ENCODE data around the gene TBXT. TPM values are rescaled to one million over a fixed set of nuclear protein-coding genes. Genes with fewer than 3 reads are reported as not detected.
A peak's percentile ranks its signal among the peaks of the same experiment; 100 is the strongest.

The TBXT gene
- total RNA-seq, 1 experiment from 2014 or later: 11.3 TPM

DNA sequence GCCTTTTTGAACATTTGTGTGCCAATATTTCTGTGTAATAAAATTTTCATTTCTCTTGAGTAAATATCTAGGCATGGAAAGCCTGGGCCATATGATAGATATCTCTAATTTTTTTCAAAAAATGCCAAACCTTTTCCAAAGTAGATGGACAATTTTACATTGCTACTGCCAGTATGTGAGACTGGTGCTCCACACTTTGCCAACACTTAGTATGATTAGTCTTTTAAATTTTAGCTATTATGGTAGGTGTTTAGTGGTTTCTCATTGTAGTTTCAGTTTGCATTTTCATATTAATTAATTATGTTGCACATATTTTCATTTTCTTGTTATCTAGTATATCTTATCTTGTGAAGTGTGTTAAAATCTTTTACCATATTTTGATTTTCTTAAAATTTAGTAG is 52.0 kb downstream of the TBXT start:
- no peak overlapping the region for H3K4me2 ChIP-seq (ENCODE audit: low read depth, low read length, poor library complexity, severe bottlenecking)
- H3K27me3 ChIP-seq (ENCODE audit: low read length): 0 out of 2 replicates have a peak, but pooled peaks cover 3% of the 10 kb centered on the region
- no peak for DNase-seq
- H4K20me1 ChIP-seq (ENCODE audit: insufficient read depth, low read depth, low read length): no peaks in the 10 kb centered on the region
- H3K9me3 ChIP-seq (ENCODE audit: low read length): no peaks in the 10 kb centered on the region
- no peak overlapping the region for H3K9ac ChIP-seq (ENCODE audit: low read length)
- no peaks in the 10 kb centered on the region for H3K9me2 ChIP-seq (replicated peaks; ENCODE audit: insufficient read depth, low read length)
- H3K4me1 ChIP-seq (ENCODE audit: low read length): no peaks in the 10 kb centered on the region
- H3K4me3 ChIP-seq (ENCODE audit: low read length): no peak overlapping the region
- H3K27ac ChIP-seq (ENCODE audit: low read length): no peak overlapping the region
- H3K36me3 ChIP-seq (ENCODE audit: insufficient read depth, low read length): no peaks in the 10 kb centered on the region
- no peaks in the 10 kb centered on the region for H3K79me2 ChIP-seq (ENCODE audit: low read length)
- no peak overlapping the region for H2AFZ ChIP-seq (ENCODE audit: low read length)

DNA sequence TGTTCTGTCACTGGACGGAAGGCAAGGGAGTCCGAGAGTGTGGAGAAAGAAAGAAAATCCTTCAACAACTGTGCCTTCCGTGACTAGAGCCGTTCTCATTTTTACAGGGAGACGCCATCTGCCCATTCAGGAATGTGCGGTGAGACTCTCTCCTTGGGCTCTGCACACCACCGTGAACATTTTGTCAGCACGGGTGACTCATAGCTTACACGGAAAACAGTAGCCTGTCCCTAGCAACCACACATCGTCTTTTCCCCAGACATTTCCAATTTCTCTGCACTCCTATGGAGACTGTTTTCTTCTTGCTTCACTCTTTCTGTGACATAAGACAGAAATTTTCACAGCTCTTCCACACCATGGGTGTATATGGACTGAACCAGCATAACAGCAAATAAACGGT is 55.1 kb downstream of the TBXT start:
- no peaks in the 10 kb centered on the region for H3K79me2 ChIP-seq (ENCODE audit: low read length)
- H3K4me2 ChIP-seq (ENCODE audit: low read depth, low read length, poor library complexity, severe bottlenecking): no peak overlapping the region
- H3K4me1 ChIP-seq (ENCODE audit: low read length): no peaks in the 10 kb centered on the region
- no peak overlapping the region for H3K9ac ChIP-seq (ENCODE audit: low read length)
- 0 out of 2 replicates have a peak, but pooled peaks cover 3% of the 10 kb centered on the region for H3K27me3 ChIP-seq (ENCODE audit: low read length)
- no peak overlapping the region for H3K4me3 ChIP-seq (ENCODE audit: low read length)
- H3K36me3 ChIP-seq (ENCODE audit: insufficient read depth, low read length): no peaks in the 10 kb centered on the region
- DNase-seq: no peak
- H3K27ac ChIP-seq (ENCODE audit: low read length): no peak overlapping the region
- H3K9me2 ChIP-seq (replicated peaks; ENCODE audit: insufficient read depth, low read length): no peaks in the 10 kb centered on the region
- no peaks in the 10 kb centered on the region for H3K9me3 ChIP-seq (ENCODE audit: low read length)
- H4K20me1 ChIP-seq (ENCODE audit: insufficient read depth, low read depth, low read length): no peaks in the 10 kb centered on the region
- H2AFZ ChIP-seq (ENCODE audit: low read length): no peak overlapping the region

GRCh38 chr6:166109608-166110007 is 58.0 kb downstream of the TBXT start:
- Histone ChIP-seq H3K27ac (ENCODE audit: low read length) (no peak overlapping the region), H3K9me3 (ENCODE audit: low read length) (no peaks in the 10 kb centered on the region), H3K36me3 (ENCODE audit: insufficient read depth, low read length) (no peaks in the 10 kb centered on the region), H3K9ac (ENCODE audit: low read length) (no peak overlapping the region), H3K27me3 (ENCODE audit: low read length) (no peaks in the 10 kb centered on the region), H3K4me3 (ENCODE audit: low read length) (no peak overlapping the region), H3K4me2 (ENCODE audit: low read depth, low read length, poor library complexity, severe bottlenecking) (no peak overlapping the region), H3K9me2 (replicated peaks; ENCODE audit: insufficient read depth, low read length) (no peaks in the 10 kb centered on the region), H3K79me2 (ENCODE audit: low read length) (no peaks in the 10 kb centered on the region), H3K4me1 (ENCODE audit: low read length) (peaks cover 7% of the 10 kb centered on the region), H4K20me1 (ENCODE audit: insufficient read depth, low read depth, low read length) (no peaks in the 10 kb centered on the region), H2AFZ (ENCODE audit: low read length) (0 out of 2 replicates have a peak overlapping the region, but pooled peaks have one; percentile 8)
- DNase-seq: no peak

Small RNAs within 50 kb of the gene (small RNA-seq; reads per million reads assigned to genes)
- gene RNU6-153P: not detected

Other genes with a start within 250 kb of the TBXT start
- gene PRR18, start 140.5 kb upstream of the TBXT start, total RNA-seq (2014; rRNA removed; shearing (Covaris generic); ENCODE audit: low replicate concordance): 0.14 TPM in 1 of 2 replicates, not detected in the other
- 71.6 and 119 TPM in 2 replicates for gene SFT2D1, start 174.7 kb upstream of the TBXT start, total RNA-seq (2014; rRNA removed; shearing (Covaris generic); ENCODE audit: low replicate concordance)
- 62.7 and 109 TPM in 2 replicates for gene MPC1, start 215.1 kb upstream of the TBXT start, total RNA-seq (2014; rRNA removed; shearing (Covaris generic); ENCODE audit: low replicate concordance)

Data from Karpas-422 (cell line).